ENCODE results near the gene PPBP.
A peak's percentile ranks its signal among the peaks of the same experiment; 100 is the strongest.

PPBP gene

DNA sequence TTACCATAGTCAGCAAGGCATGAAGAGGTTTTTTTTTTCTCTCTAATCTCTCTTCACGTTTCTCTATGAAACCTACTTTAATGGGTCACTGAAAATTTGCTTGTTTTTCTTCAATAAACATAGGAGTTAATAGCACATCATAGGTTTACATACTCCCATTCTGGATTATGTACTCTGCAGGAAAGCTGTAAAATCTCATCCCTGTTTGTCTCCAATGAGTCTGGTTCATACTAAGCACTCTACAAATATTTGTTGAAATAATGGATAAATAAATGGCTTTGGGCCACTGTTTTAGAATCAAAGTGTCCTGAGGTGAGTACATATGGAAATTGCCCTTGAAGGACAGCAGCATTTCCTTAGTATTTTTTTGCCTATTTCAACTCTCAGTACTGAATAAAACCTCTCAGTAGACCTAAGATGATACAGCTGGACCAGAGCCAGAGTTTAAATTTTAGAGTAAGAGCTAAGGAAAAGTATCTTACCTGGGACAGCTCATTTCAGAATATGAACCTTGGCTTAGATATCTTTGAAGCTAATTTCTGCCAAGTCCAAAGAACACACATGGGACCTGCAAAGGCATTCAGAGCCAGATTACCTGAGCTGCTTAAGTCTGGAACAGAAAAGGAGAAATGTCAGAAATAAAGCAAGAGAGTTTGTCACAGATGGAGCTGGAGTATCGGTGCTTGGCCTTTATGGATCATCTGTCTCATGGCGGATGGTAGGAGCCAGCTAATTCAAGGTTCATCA lies 40.6 kb downstream of the PPBP start:
- peak; percentile 2 for DNase-seq

DNA sequence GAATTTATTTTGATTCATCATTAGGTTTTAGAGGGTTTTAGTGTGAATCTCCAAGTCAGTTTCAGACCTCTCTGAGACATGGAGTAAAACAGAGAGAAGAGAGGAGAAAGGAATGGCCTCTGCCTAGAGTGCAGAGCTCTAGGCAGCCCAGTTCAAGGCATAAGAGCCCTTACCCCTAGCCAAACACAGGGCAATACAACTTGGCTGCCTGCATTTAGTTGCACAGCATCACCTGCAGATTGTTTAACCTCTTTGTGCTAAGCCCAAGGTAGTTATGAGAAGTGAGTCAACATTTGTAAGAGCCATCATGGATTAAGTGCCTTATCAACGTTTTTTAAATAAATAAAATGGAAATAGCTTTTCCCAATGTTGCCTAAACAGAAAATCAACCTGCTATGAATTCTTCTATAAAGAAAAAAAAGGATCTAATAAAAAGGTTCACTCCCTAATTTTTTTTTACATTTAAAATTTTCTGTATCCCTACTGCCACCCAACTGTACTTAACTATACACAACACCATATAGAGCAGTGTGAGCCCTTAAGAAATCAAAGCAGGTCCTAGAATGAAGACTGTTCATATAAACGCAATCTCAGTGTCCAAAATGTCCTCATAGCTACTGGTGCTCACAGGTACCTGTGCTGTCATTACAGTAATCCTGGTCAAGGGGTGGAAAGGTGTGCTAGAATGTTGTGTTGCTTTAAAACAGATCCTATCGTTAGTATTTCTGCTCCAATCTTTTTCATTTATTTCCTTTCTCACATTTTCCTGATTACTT lies 42.1 kb downstream of the PPBP start:
- peak; percentile 42 for DNase-seq

DNA sequence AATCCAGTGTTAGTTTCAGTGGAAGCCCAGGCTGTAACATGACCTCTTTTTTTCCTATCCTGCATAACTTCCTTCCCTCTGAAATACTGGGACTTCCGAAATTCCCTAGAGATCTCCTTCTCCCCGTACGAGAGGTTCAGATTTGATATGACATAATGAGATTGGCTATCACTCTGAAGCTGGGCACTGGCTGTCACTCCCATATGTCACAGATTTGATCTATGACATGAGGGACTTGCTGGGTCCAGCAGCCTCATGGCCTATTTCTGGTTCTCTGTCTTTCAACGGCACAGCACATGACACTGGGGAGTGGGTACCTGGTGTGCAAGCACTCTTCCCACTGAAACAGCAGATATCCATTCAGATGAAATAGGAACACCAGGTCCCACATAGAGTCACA lies 42.9 kb downstream of the PPBP start:
- DNase-seq = peak; percentile 87

DNA sequence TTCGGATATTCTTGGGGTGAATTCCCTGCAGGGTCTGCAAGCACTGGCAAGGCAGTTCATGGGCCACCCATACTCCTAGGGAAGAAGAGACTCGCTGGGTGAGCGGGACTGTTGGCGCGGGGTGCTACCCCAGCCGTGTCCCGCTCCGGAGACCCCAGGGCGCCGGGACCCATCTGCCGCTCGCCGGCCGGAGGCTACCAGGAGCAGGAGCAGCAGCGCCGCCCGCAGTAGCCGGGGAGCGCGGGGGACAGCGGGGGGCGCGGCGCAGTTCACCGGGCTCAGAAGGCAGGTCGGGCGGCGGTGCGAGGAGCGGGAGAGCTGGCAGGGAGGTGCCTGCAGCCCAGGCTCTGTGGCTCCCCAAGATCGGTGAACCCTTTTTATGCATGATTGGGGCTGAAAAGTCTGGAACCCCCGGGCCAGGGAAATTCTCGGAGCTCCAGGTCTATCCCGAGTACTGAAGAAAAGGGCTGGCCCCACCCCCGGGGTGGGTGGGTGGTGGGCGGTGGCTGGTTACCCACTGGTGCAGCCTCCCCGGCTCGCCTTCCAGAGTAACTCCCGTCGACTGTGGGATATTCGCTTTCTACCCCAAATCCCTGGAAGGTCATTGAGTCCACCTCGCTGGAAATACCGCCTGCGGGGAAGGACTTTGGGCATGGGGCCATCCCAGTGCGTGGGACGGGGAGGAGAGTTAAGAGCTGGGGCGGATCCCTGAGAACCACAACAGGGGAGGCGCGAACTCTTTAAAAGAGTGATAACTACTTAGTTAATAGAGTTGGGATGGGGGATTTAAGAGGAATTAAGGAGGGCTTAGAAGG lies 43.7 kb downstream of the PPBP start:
- DNase-seq = peak; percentile 80

DNA sequence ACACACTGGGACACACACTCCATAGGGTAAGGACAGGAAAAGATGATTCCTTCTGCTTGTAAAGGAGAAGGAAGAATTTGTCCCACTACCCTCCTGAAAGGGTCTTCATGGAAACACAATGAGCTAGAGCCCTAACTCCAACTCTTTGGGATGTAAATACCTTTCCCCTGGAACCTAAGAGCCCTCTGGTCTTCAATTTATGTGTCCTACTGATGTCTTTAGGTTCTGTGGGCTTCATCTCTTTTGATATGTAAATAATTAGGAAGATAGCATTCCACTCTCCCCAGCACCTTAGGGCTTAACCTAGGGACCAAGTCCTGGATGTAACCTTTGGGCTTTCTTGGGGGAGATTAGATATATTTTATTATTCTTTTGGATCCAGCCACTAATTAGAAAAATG lies 44.4 kb downstream of the PPBP start:
- no peak for DNase-seq

DNA sequence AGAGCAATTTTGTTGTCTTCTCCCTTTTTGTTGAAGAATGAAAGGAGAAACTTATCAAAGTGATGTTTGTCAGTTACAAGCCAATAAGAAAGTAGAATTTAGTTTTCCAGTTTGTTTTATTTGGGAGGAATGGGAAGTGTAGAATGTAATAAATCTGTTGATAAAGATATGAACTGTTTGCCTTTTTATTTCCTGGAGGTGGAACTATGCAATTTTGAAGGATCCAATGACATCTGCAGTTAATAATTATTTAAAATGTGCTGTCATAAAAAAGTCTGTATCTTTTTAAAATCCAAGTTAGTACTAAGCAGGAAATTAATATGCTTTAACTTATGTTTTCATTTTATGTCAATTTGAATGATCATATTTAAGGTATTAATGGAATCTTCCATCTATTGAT lies 51.0 kb downstream of the PPBP start:
- DNase-seq = no peak

All from NCI-H82 (cell line).